Endodermal cell (in vitro differentiated cells): ENCODE results near the gene HSDL2. TPM values are rescaled to one million over a fixed set of nuclear protein-coding genes. Genes with fewer than 3 reads are reported as not detected.

Source experiments
- DNase-seq: peaks from one replicate; pipeline ENCODE4 v3.0.0-alpha.2; 2017
- H3K27ac ChIP-seq: 2 replicates; pipeline ENCODE4 v1.5.1; 2013; ENCODE audit warnings: mild to moderate bottlenecking, low read depth, low read length, moderate library complexity
- H3K27me3 ChIP-seq: 2 replicates; pipeline ENCODE4 v1.6.1; 2013; ENCODE audit warnings: mild to moderate bottlenecking, low read length, moderate library complexity; ENCODE audit not compliant: insufficient read depth, control insufficient read depth, poor library complexity, severe bottlenecking
- H3K36me3 ChIP-seq: 2 replicates; pipeline ENCODE4 v1.7.0; 2013; ENCODE audit warnings: mild to moderate bottlenecking, low read length, moderate library complexity; ENCODE audit not compliant: control insufficient read depth, insufficient read depth
- H3K4me1 ChIP-seq: one replicate; pipeline ENCODE4 v1.7.0; 2013; ENCODE audit warnings: low read length; ENCODE audit not compliant: control insufficient read depth, insufficient read depth
- H3K4me3 ChIP-seq: 2 replicates; pipeline ENCODE4 v1.5.1; 2013; ENCODE audit warnings: mild to moderate bottlenecking, low read length, moderate library complexity
- H3K9ac ChIP-seq: 2 replicates; pipeline ENCODE4 v1.6.1; 2013; ENCODE audit warnings: mild to moderate bottlenecking, low read length, moderate library complexity; ENCODE audit not compliant: poor library complexity, severe bottlenecking; ENCODE audit errors: extremely low read depth
- H3K9me3 ChIP-seq: 2 replicates; pipeline ENCODE4 v1.6.1; 2013; ENCODE audit warnings: mild to moderate bottlenecking, low read length, moderate library complexity; ENCODE audit not compliant: control insufficient read depth
- H3K27ac Mint-ChIP-seq: 2 replicates; pipeline ENCODE4 v1.8.0; 2020; ENCODE audit warnings: mixed read lengths
- H3K27me3 Mint-ChIP-seq: 2 replicates; pipeline ENCODE4 v1.8.0; 2021; ENCODE audit warnings: mild to moderate bottlenecking, mixed read lengths; ENCODE audit not compliant: insufficient read depth
- H3K36me3 Mint-ChIP-seq: 2 replicates; pipeline ENCODE4 v1.8.0; 2020; ENCODE audit warnings: low read depth, mixed read lengths
- H3K4me1 Mint-ChIP-seq: 2 replicates; pipeline ENCODE4 v1.8.0; 2020; ENCODE audit warnings: mixed read lengths
- H3K4me3 Mint-ChIP-seq: 2 replicates; pipeline ENCODE4 v1.8.0; 2020; ENCODE audit warnings: mild to moderate bottlenecking, moderate library complexity, mixed read lengths
- H3K9me3 Mint-ChIP-seq: 2 replicates; pipeline ENCODE4 v1.8.0; 2020; ENCODE audit warnings: mild to moderate bottlenecking, mixed read lengths
- WGBS, 2 experiments: methylation state at CpG; one replicate each; pipeline versions ENCODE4 v1.1.5 to v1.1.7; 2013; ENCODE audit warnings: missing lambda C conversion rate in 2 of 2, mixed read lengths in 1 of 2; ENCODE audit not compliant: insufficient coverage in 1 of 2, insufficient read length in 1 of 2; 5-methylcytosine and 5-hydroxymethylcytosine counted together
- total RNA-seq, 2 donors: library from RNA; stranded (reverse); fragmentation: NEBNext Ultra II Directional in 1 of 2; extraction: Animal tissue kit (Norgen Biotek cat#: 25700) in 1 of 2; gene quantifications; 2 replicates in 1 of 2; 3 replicates in 1 of 2; pipeline ENCODE4 v1.2.1, GENCODE V29; 2021
- TF ChIP-seq, protein P1 (sequence below): fragments of 200-600 bp; sonication (generic); conservative IDR thresholded peaks from 2 replicates; pipeline ENCODE4 v1.5.0; 2021; ENCODE audit warnings: antibody characterized with exemption, mild to moderate bottlenecking

Gene HSDL2
- total RNA-seq, 2 donors from 2014 or later, result 22.5 to 29.1 TPM

DNA sequence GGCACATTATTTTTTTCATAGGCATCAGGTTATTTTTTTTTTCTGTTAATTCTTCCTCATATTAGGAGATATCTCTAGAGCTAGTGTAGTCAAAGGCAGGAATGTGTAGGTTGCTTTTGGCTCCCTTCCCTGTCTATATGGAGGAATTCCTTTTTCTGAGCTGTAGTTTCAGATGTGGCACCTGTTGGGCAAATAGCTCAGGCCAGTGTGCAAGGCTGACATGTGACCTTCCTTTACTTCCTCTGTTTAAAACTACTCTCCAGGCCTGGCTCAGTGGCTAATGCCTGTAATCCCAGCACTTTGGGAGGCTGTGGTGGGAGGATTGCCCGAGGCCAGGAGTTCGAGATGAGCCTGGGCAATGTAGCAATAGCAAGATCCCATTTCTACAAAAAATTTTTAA is 66.2 kb downstream of the HSDL2 start:
- H3K27ac Mint-ChIP-seq, result no peak overlapping the region
- DNase-seq, result no peak
- H3K9me3 ChIP-seq, result no peaks in the 10 kb centered on the region
- WGBS, 2 experiments, result 82 to 95% methylated on average over 2 of the region's 2 CpGs
- no peaks in the 10 kb centered on the region for H3K36me3 ChIP-seq
- H3K4me1 ChIP-seq, result no peaks in the 10 kb centered on the region
- H3K4me1 Mint-ChIP-seq, result no peaks in the 10 kb centered on the region
- H3K36me3 Mint-ChIP-seq, result peaks cover 10% of the 10 kb centered on the region
- no peaks in the 10 kb centered on the region for H3K27me3 Mint-ChIP-seq
- H3K4me3 ChIP-seq, result no peak overlapping the region
- H3K27ac ChIP-seq, result no peak overlapping the region
- H3K4me3 Mint-ChIP-seq, result no peak overlapping the region
- H3K9me3 Mint-ChIP-seq, result no peaks in the 10 kb centered on the region
- no peak overlapping the region for H3K9ac ChIP-seq
- H3K27me3 ChIP-seq, result no peaks in the 10 kb centered on the region
- TF ChIP-seq, protein P1, sequence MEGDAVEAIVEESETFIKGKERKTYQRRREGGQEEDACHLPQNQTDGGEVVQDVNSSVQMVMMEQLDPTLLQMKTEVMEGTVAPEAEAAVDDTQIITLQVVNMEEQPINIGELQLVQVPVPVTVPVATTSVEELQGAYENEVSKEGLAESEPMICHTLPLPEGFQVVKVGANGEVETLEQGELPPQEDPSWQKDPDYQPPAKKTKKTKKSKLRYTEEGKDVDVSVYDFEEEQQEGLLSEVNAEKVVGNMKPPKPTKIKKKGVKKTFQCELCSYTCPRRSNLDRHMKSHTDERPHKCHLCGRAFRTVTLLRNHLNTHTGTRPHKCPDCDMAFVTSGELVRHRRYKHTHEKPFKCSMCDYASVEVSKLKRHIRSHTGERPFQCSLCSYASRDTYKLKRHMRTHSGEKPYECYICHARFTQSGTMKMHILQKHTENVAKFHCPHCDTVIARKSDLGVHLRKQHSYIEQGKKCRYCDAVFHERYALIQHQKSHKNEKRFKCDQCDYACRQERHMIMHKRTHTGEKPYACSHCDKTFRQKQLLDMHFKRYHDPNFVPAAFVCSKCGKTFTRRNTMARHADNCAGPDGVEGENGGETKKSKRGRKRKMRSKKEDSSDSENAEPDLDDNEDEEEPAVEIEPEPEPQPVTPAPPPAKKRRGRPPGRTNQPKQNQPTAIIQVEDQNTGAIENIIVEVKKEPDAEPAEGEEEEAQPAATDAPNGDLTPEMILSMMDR, result no peak

DNA sequence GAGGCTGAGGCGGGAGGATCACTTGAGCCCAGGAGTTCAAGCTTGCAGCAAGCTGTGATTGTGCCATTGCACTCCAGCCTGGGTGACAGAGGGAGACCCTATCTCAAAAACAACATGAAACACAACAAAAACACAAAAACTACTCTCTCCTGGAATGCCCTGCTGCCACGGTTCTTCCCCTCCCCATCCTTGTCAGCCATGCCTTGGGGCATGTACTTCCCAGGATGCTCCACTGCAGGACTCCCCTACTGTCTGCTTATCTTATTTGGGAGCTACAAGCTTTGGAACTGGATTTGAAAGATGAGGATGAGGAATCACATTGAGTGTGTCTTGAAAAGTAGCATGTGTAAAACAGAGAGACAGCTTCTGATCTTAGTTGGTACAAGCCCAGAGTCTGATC is 66.6 kb downstream of the HSDL2 start:
- H3K4me1 Mint-ChIP-seq, result no peaks in the 10 kb centered on the region
- H3K4me1 ChIP-seq, result no peaks in the 10 kb centered on the region
- WGBS, 2 experiments, result 80 to 90% methylated on average over 2 of the region's 2 CpGs
- H3K27me3 Mint-ChIP-seq, result no peaks in the 10 kb centered on the region
- no peak overlapping the region for H3K4me3 ChIP-seq
- H3K36me3 ChIP-seq, result no peaks in the 10 kb centered on the region
- H3K9me3 ChIP-seq, result no peaks in the 10 kb centered on the region
- H3K27ac ChIP-seq, result no peak overlapping the region
- no peak overlapping the region for H3K9ac ChIP-seq
- no peak for DNase-seq
- TF ChIP-seq, protein P1, result no peak
- no peaks in the 10 kb centered on the region for H3K9me3 Mint-ChIP-seq
- no peak overlapping the region for H3K4me3 Mint-ChIP-seq
- H3K27ac Mint-ChIP-seq, result no peak overlapping the region
- peaks cover 7% of the 10 kb centered on the region for H3K36me3 Mint-ChIP-seq
- H3K27me3 ChIP-seq, result no peaks in the 10 kb centered on the region

DNA sequence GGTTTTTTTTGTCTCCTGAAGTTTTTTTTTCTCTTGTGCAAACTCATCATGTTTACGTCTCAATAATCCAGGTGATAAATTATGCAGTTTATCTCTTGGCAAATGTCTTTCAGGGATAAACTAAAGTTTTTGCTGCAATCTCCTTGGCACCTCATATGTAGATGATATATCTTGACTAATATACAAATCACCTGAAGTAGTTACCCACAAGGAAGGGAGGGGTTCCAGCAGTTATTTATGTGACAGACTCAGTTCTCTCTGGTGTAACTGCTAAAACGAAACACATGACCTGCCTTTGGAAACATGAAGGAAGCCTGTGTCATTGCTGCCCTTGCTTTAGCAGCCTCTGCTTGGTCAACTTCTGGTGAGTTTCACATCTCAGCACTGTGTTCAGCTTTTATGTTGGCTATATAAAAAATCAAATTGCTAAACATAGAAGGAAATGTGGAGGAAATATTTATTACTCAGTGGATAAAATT is 67.4 kb downstream of the HSDL2 start:
- H3K27ac Mint-ChIP-seq, result no peak overlapping the region
- no peaks in the 10 kb centered on the region for H3K36me3 ChIP-seq
- no peaks in the 10 kb centered on the region for H3K27me3 Mint-ChIP-seq
- H3K9me3 ChIP-seq, result no peaks in the 10 kb centered on the region
- no peak overlapping the region for H3K27ac ChIP-seq
- no peaks in the 10 kb centered on the region for H3K27me3 ChIP-seq
- no peaks in the 10 kb centered on the region for H3K4me1 ChIP-seq
- H3K4me1 Mint-ChIP-seq, result no peaks in the 10 kb centered on the region
- 96 to 100% methylated on average over 2 of the region's 2 CpGs for WGBS, 2 experiments
- H3K4me3 Mint-ChIP-seq, result no peak overlapping the region
- no peaks in the 10 kb centered on the region for H3K9me3 Mint-ChIP-seq
- H3K4me3 ChIP-seq, result no peak overlapping the region
- H3K36me3 Mint-ChIP-seq, result peaks cover 7% of the 10 kb centered on the region
- TF ChIP-seq, protein P1, result no peak
- DNase-seq, result no peak
- no peak overlapping the region for H3K9ac ChIP-seq
